ENCODE results near the gene SFXN2.

SFXN2 gene

DNA sequence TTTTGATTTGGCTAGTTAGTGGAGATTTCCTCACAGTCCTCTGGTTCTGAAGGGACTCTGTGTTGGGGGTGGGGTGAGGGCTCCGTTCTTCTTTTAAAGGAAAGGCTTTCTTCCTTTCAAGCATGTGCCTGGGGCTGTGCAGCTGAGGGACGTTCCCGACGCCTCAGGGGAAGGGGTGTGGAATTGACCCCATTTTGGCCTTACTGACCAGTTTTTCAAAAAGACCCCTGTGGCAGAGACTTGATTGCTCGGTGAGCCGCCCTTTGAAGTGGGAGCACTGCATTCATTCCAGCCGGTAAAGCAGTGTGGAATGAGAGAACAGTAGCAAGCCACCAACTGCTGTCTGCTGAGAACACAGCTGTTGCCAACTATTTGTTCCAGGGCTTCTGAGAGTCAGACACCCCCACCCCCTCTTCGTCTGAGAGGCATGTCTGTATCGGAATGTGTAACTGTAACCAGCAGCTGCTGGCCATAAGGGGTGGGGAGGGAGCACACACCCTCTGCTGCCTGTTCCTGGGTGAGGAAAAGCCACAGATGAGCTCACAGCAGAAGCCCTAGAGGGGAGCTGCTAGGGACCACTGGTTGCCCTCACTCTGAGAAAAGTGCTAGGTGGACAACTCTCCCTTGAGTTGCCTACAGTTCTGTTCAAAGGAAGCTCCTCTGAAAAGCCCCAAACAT lies 62.5 kb downstream of the SFXN2 start:
- no peak for DNase-seq (ENCODE audit: low read depth in 2 of 2)

DNA sequence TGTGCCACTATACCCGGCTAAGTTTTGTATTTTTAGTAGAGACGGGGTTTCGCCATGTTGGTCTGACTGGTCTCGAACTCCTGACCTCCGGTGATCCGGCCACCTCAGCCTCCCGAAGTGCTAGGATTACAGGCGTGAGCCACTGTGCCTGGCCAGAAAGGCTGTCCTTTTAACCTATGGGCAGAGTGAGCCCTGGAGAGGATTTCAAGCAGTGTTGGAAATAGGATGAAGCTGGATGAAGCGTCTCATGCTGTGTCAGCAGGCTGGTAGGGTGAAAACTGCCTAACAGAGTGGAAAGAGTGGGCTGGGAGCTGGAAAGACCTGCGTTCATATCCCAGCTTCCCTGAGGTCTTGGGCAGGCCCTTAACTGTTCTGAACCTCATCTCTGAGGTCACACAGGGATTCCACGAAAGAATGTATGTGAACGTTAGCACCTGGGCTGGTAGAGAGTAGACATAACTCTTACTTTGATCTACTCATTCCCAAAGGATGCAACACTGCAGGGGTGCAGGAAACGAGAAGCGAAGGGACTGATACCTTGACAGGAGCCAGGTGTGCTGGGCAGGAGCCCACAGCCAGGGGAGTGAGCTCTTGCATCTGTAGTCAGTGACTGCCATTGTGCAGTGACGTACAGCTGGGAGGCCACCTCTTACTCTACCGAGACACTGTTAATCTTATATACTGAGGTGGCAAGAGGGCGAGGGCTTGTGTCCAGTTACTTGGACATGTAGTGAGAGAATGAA lies 63.4 kb downstream of the SFXN2 start:
- no peak for DNase-seq (ENCODE audit: low read depth in 2 of 2)

DNA sequence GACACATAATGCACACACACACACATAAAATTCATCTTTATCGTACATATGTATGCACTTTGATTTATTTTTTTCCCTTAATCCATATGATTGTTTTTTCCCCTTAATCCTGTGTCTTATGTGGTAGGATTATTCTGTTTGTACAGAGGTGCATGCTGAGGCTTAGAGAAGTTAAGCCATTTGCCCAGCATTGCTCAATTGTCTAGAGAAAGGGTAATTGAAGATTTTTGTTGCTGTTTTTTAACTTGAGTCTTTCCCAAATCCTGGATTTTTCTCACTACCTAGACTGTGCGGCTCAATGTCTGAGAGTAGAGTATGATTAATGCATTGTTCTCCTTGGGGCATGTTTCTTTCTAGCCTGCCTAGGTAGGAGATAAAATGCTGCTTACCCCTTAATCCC lies 64.3 kb downstream of the SFXN2 start:
- no peak for DNase-seq (ENCODE audit: low read depth in 2 of 2)

DNA sequence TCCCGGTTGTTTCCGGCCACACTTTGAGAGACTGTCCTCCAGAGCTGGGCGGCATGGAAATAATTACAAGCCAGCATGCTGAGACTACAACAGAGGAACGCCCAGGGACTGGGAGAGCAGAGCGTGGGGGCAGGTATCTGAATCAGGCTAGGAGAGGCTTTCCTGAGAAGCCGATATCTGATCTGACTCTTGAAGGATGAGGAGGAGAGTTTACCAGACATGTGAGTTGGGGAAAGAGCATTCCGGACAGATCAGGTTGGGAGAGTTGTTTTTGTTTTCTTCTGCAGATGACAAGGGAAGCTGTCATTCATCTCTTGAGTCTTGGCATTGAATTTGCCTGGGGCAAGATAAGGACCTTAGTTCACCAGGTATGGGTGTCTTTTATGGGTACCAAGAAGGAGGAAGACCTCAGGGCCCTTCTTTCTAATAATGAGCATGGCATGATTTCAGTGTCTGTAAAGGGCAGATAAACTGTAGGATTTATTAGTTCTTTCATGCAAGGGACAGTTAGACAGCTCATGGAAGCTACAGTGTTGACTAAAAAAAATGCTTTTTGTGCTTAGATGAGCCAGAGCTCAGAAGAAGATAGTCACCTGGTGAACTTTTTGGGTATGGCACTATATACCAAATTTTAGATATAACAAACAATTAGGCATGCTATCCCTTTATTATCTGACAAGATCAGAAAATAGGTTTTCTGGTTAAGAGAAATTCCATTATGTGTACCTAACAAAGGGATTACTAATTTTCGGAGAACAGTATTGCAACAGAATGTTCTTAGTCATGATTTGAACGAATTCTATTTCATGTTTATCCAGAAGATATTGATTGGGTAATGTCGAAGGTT lies 65.5 kb downstream of the SFXN2 start:
- DNase-seq (ENCODE audit: low read depth in 2 of 2), result no peak

DNA sequence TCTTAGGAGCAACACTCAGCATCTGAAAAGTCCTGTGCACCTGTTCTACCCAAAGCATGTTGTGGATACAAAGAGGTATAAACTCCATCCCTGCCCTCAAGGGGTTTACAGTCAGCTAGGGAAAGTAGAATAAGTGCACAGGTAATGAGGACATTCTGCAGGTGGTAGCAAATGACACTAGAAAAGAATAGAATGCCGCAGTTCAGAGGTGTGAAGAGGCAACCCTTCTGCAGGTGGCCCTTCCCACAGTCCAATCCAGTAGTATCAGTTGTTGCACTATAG lies 66.0 kb downstream of the SFXN2 start:
- DNase-seq (ENCODE audit: low read depth in 2 of 2), result no peak

DNA sequence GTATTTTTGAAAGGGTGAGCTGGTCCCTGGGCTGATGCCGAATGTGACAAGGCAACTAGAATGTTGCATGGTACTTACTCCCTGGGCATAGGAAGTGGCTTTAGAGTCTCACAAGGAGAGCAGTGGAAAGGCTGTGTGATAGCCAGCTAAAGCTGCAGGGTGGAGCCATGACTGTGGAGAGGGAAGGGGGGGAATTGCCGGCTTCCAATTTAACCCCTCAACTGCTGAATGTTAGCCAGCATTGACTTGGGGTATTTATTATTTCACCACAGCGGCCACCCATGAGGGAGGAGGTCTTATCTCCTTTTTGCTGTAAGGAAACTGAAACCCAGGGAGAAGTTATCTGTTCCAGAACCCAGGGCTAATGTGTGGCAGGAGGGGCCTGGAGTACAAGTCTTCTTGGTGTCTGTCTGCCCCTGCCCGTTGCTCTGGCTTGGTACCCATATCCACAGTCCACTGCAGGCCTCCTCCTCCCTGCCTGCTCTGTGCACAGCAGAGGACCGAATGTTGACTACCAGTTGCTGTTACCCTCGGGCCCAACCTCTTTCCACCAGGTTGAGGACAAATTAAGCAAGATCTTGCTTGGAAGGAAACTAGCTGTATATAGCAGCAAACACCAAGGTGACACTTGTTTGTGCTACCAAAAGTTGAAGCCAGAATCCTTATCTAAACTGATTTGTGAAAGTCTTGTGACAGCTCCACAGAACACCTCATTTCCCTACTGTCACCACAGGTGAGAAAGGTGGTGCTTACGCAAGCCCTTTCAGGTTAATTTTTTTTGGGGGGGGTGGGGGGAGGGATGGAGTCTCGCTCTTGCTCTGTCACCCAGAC lies 66.9 kb downstream of the SFXN2 start:
- DNase-seq (ENCODE audit: low read depth in 2 of 2), result no peak

DNA sequence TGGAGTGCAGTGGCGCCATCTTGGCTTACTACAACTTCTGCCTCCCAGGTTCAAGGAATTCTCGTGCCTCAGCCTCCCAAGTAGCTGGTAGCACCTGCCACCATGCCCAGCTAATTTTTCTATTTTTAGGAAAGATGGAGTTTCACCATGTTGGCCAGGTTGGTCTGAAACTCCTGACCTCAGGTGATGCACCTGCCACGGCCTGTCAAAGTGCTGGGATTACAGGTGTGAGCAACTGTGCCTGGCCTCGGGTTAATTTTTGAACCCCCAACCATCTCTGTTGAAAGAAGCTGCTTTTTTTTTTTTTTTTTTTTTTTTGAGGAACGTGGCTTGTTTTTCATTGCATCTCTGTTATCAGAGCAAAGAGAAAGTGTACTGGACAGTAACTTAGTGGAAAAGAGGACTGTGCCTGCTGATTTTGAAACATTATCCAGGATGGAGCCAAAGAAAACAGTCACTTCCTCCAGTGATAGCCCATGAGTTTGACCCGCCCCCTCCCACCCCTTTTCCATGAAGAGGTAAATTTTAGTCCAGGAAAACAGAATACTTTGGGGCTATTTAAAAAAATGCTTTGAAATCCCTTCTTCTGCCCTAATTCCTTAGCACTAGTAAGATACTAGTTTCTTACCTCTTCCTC lies 67.6 kb downstream of the SFXN2 start:
- no peak for DNase-seq (ENCODE audit: low read depth in 2 of 2)

DNA sequence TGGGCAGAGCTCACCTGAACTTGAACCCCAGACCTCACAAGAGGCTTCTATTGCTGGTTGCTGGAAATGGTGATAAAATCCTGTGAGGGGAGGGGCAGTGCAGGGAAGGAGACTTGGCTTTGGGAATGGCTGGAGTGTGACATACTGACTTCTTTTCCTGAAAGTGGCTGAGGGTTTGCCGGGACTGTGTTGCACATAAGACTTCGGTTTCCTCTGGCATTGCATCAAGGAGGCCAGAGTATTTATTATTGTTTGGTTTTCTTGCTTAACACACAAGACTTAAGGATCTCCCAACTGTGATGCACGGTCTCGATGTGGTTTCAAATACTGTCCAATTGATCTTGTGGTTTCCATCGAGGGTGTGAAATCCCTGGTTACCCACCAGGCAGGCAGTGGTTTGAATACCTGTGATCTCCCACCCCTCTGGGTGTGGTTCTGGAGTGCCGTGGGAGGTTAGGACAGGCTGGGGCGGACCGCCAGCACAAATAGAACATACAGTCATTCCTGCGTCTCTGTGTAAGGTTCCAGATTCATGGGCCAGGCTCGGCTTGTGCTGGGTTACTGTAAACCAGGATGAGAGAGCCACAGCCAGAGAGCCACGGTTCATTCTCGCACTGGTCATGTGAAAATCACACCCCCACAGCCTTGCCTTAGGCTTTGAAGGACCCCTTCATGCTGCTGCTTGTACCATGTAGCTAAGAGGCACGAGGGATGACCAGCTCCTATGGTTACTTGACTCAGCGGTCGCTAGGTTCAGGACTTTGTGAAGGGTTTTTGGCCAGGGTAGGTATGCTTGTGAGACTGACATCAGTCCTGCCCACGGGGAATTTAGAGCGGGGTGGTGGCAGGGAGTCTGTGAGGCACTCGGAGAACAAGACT lies 68.5 kb downstream of the SFXN2 start:
- DNase-seq (ENCODE audit: low read depth in 2 of 2), result no peak

DNA sequence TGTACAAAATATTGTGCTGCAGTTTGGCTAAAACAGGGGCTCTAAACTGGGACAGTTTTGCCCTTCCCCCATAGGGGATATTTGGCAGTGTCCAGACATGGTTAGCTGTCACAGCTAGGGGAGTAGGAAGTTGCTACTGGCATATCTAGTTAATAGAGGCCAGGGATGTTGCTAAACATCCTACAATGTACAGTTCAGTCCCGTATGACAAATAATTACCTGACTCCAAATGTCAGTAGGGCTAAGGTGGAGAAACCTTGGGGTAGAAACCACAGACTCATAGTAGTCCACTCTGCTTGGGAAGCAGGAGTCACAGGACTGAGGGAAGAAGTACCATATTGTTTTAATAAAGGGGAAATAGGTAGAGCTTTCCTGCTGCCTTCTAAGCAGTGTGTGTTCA lies 69.1 kb downstream of the SFXN2 start:
- no peak for DNase-seq (ENCODE audit: low read depth in 2 of 2)

DNA sequence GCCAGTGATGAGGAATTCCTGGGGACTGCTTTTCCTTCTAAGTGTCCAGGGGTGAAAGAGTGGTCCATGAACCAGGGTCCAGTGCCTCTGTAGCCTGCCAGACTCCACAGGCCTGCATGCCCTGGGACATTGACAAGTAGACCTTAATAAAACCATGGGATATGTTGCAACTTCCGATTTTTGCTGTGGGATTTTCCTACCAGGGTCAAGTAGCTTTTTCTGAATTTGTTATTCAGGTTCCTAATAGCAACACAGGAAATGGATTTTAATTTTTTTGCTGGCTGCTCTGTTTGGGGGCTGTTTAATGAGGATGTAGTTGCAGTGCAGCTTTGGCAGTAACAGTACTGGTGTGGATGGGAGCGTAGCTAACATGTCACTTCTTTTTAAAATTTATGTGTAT lies 71.4 kb downstream of the SFXN2 start:
- no peak for DNase-seq (ENCODE audit: low read depth in 2 of 2)

DNA sequence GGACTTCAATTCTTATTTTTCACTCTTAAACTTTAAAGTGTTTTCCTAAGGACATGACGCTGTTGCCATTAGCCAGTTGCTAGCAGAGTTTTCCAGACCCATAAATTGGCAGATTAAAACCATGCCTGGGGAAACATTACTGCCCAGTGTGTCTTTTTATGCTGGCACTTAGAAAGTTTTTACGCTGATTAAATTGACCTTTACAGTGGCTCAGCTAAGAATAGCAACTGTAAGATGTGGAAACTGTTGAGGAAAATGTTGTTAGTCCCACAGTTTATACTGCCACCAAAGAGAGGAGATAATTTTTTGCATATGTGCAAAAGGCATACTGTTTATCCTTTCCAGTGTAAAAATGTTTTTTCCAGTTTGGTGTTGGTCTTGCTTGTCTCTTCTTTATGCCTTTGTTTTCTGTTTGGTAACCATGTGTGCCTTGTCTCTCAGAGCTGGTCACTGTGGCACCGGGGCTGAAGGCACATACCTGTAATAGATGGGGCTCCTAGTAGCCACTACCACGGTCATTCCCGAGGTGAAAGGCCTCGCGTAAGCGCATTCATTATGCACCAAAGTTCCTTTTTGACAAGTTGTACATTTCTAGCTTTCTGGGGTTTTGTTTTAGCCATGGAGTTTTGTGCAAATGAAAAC lies 77.4 kb downstream of the SFXN2 start:
- no peak for DNase-seq (ENCODE audit: low read depth in 2 of 2)
